Heart left ventricle (tissue), 16 donors: ENCODE measurements around the gene ITGA7. TPM values are rescaled to one million over a fixed set of nuclear protein-coding genes. Genes with fewer than 3 reads are reported as not detected.
A peak's percentile ranks its signal among the peaks of the same experiment; 100 is the strongest.

Experiments used
- ATAC-seq, 4 donors: fragments of 200-7000 bp; cut with Tn5 transposase; one replicate each; pipeline ENCODE4 v1.9.1; 2020 to 2022; ENCODE audit warnings: moderate library complexity in 4 of 4, mild to moderate bottlenecking in 3 of 4, moderate number of reproducible peaks in 1 of 4
- DNase-seq, 5 donors: peaks; one replicate each; pipeline ENCODE4 v3.0.0-alpha.2; 2020
- H3K27ac ChIP-seq, 12 donors: fragments of 200-600 bp; sonication (generic) in 4 of 12; one replicate each; pipeline versions ENCODE4 v1.5.0 to v1.8.0; 2016 to 2022; ENCODE audit warnings: mild to moderate bottlenecking in 2 of 12
- H3K27me3 ChIP-seq, 9 donors: fragments of 200-600 bp; sonication (generic) in 2 of 9; one replicate each; pipeline versions ENCODE4 v1.5.1 to v1.8.0; 2016 to 2022; ENCODE audit warnings: mild to moderate bottlenecking in 3 of 9
- H3K36me3 ChIP-seq, 9 donors: fragments of 200-600 bp; sonication (generic) in 2 of 9; one replicate each; pipeline versions ENCODE4 v1.5.0 to v1.8.0; 2018 to 2022; ENCODE audit warnings: mild to moderate bottlenecking in 2 of 9
- H3K4me1 ChIP-seq, 12 donors: fragments of 200-600 bp; sonication (generic) in 4 of 12; one replicate each; pipeline versions ENCODE4 v1.5.0 to v1.8.0; 2016 to 2022; ENCODE audit warnings: mild to moderate bottlenecking in 3 of 12
- H3K4me3 ChIP-seq, 12 donors: fragments of 200-600 bp; sonication (generic) in 4 of 12; one replicate each; pipeline versions ENCODE4 v1.5.0 to v1.8.0; 2017 to 2022; ENCODE audit warnings: mild to moderate bottlenecking in 9 of 12, moderate library complexity in 4 of 12
- H3K9me3 ChIP-seq, 12 donors: fragments of 200-600 bp; sonication (generic) in 4 of 12; one replicate each; pipeline versions ENCODE4 v1.5.0 to v1.8.0; 2016 to 2022; ENCODE audit warnings: mild to moderate bottlenecking in 1 of 12
- POLR2A ChIP-seq, 2 donors: fragments of 450-650 bp; IDR thresholded peaks; one replicate each; pipeline ENCODE4 v1.6.1; 2017; ENCODE audit warnings: antibody characterized with exemption in 2 of 2, mild to moderate bottlenecking in 2 of 2, moderate library complexity in 2 of 2
- WGBS, 4 donors: extraction: QIAGEN DNeasy Blood & Tissue Kit in 2 of 4; methylation state at CpG; one replicate each; pipeline versions ENCODE4 v1.1.5 to v1.1.7; 2013 to 2018; 5-methylcytosine and 5-hydroxymethylcytosine counted together
- intact Hi-C, 10 donors: fragments of 100-400 bp; cut with DNase I; formaldehyde crosslinking; loops; one replicate each; pipeline versions ENCODE4 v1.11.1 to v1.14.2; 2022
- polyA plus RNA-seq, 2 donors: library from polyadenylated mRNA; stranded (reverse); fragments of 200-250 nt; gene quantifications; one replicate each; pipeline ENCODE4 v1.2.3, GENCODE V29; 2013
- total RNA-seq, 9 donors: library from RNA; depleted of rRNA in 2 of 9; stranded (reverse); fragments of >200 nt in 2 of 9; fragmentation: NEBNext Ultra II Directional in 3 of 9; extraction: Animal tissue kit (Norgen Biotek cat#: 25700) in 3 of 9; gene quantifications; one replicate each; pipeline versions ENCODE4 v1.1.0 to v1.2.4, GENCODE V29; 2016 to 2023
- TF ChIP-seq, protein P1 (sequence below), 12 donors: fragments of 200-600 bp; sonication (generic) in 4 of 12; IDR thresholded peaks; one replicate each; pipeline versions ENCODE4 v1.5.0 to v1.8.0; 2018 to 2022; ENCODE audit warnings: antibody characterized with exemption in 12 of 12, mild to moderate bottlenecking in 5 of 12
- donor health status: ischemic (EF 13 %, LVEDD 7.1; RV severe dilation, severe dysfunction).
- donor health status: healthy with polysubstance abuse.
- donor health status: DM: no; HTN: yes; CAD: no.
- donor health status: DM: no; HTN: no; CAD: no.
- donor health status: ischemic (EF 25% LVEDD 6.9; RV normal size, moderate dysfunction).
- donor health status: ischemic (EF 25% LVEDD 5.7; RV mildly dilated, moderate dysfunction).
- donor health status: healthy.
- donor health status: DM: yes; HTN: yes; CAD: no.
- donor health status: ischemic (EF 35%, LVEDD 5.7; RV mildly dilated, moderate dysfunction).
- donor health status: nonischemic (EF 11% LVEDD 7.7; RV severe dilation, severe dysfunction).
- donor health status: DM: yes; HTN: yes; CAD: no.
- donor health status: PGD.
- donor health status: ischemic (EF 29% LVEDD 5.4; RV normal size, mild dysfunction).
- donor health status: nonischemic (EF 23%, LVEDD 6.1; RV moderate dilation, normal function).

Gene ITGA7
- total and polyA plus RNA-seq, 11 donors, result 173 to 1,007 (median 573) TPM

DNA sequence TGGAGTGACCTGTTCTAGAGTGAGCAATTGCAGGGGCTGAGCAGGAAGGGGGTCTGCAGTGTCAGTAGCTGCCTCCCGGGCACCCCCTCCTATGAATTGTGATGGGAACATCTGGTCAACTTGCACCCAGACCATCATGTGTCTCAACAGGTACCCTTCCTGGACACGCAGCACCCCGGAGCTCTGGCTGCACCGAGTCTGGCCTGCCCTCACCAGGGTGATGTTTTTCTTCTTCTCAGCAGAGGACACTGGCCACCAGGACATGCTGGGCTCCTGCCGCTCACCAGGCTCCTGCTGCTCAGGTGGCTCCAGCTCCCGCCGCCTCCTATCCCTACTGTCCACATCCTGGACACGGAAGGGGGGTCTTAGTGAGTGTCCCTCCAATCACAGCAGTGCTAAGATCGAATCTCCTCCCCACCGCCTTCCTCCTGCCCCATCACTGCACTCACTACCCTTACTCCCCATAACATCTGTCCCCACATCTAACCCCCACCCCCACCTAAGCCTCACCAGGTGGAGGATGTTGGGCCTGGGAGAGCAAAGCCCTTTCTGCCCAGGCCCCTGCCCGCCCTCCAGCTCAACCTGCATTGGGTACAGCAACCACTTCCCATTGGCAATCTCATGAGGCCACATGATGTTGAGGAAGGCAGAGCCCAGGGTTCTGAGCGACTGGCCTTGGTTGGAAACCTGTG lies 14.9 kb downstream of the ITGA7 start:
- TF ChIP-seq, protein P1, sequence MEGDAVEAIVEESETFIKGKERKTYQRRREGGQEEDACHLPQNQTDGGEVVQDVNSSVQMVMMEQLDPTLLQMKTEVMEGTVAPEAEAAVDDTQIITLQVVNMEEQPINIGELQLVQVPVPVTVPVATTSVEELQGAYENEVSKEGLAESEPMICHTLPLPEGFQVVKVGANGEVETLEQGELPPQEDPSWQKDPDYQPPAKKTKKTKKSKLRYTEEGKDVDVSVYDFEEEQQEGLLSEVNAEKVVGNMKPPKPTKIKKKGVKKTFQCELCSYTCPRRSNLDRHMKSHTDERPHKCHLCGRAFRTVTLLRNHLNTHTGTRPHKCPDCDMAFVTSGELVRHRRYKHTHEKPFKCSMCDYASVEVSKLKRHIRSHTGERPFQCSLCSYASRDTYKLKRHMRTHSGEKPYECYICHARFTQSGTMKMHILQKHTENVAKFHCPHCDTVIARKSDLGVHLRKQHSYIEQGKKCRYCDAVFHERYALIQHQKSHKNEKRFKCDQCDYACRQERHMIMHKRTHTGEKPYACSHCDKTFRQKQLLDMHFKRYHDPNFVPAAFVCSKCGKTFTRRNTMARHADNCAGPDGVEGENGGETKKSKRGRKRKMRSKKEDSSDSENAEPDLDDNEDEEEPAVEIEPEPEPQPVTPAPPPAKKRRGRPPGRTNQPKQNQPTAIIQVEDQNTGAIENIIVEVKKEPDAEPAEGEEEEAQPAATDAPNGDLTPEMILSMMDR (IDR thresholded peaks at IDR 0.05), result no peak
- TF ChIP-seq POLR2A (IDR thresholded peaks at IDR 0.05), result no peak
- WGBS, 4 donors, result 91 to 95% (median 94%) methylated on average over 12 of the region's 12 CpGs
- Histone ChIP-seq H3K27ac (no peak overlapping the region), H3K9me3 (no peaks in the 10 kb centered on the region), H3K27me3 (no peaks in the 10 kb centered on the region), H3K4me3 (no peak overlapping the region), H3K4me1 (no peaks in the 10 kb centered on the region), H3K36me3 (peaks cover 0 to 85% (median 71%) of the 10 kb centered on the region in 9 donors)
- no peak for ATAC-seq
- DNase-seq, result no peak
- intact Hi-C loops, result no loop called here

DNA sequence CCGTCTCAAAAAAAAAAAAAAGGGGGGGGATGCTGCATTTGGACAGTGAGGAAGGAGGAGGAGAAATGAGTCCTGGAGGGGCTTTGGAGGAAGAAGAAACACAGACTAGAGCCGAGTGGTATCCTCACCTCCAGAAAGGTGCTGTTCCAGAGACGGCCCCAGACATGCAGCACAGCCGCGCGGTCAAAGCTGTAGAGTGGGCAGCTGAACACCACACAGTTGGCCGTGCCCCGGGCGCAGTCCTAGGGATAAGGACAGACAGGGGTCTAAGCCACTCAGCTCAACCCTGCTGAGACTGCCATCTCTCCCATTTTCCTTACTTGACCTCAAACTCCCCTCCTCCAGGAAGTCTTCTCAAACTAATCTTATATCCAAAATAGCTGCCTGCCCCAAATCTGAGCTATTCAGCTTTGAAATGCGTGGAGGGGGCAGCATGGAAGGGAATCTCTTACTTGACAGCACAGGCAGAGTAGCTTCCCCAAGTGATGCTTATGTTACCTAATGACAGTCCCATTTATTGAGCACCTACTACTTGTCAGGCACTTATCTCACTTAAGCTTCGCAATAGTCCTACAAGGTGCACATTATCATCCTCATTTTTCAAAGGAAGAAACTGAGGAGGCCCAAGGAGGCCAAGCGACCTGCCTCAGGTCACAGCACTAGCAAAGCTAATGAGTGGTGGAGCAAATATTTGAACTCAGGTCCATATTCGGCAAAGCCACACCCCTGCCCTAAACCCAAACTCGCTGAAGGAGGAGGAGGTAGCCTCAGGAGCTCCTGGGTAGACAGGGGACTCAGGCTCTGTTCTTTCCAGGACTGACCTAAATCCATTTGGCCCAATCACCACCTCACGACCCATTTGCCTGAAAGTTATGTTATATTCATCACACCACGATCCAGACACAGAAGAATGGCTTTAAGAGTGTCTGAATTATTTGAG lies 18.7 kb downstream of the ITGA7 start:
- intact Hi-C loops, result no loop called here
- peaks cover 0 to 78% (median 48%) of the 10 kb centered on the region in 9 donors for H3K36me3 ChIP-seq

DNA sequence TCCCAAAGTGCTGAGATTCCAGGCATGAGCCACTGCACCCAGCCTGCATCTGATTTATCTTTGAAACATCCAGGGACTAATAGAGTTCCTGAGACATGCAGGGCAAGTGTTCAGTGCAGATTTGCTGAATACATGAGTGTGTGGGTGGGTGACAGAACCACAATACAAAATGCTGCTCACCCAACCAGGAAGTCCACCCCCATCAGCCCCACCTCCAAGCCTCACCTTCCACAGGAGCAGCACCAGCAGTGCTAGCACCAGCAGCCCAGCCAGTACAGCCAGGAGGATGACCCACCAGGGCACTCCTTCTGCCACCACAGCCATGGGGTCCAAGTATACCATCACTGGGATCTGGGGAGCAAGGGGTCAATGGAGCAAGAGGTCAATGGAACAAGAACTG lies 20.0 kb downstream of the ITGA7 start:
- H3K9me3 ChIP-seq, result no peaks in the 10 kb centered on the region
- intact Hi-C loops, result no loop called here
- H3K4me3 ChIP-seq, result no peak overlapping the region
- peaks cover 0 to 7% (median 0%) of the 10 kb centered on the region in 12 donors for H3K4me1 ChIP-seq
- ATAC-seq, result no peak
- H3K27ac ChIP-seq, result no peak overlapping the region
- DNase-seq, result no peak
- TF ChIP-seq POLR2A (IDR thresholded peaks at IDR 0.05), result no peak
- TF ChIP-seq, protein P1 (IDR thresholded peaks at IDR 0.05), result no peak
- H3K27me3 ChIP-seq, result no peaks in the 10 kb centered on the region
- H3K36me3 ChIP-seq, result peaks cover 0 to 66% (median 36%) of the 10 kb centered on the region in 9 donors

More for the DNA sequence above, 18.7 kb downstream of the ITGA7 start:
- no peaks in the 10 kb centered on the region for H3K4me1 ChIP-seq
- H3K27me3 ChIP-seq, result no peaks in the 10 kb centered on the region
- no peak overlapping the region for H3K27ac ChIP-seq
- no peak overlapping the region for H3K4me3 ChIP-seq
- DNase-seq (no peak), ATAC-seq (no peak)
- 86 to 92% (median 90%) methylated on average over 16 of the region's 16 CpGs for WGBS, 4 donors
- H3K9me3 ChIP-seq, result no peaks in the 10 kb centered on the region
- no peak for TF ChIP-seq POLR2A (IDR thresholded peaks at IDR 0.05)
- TF ChIP-seq, protein P1 (IDR thresholded peaks at IDR 0.05), result no peak

DNA sequence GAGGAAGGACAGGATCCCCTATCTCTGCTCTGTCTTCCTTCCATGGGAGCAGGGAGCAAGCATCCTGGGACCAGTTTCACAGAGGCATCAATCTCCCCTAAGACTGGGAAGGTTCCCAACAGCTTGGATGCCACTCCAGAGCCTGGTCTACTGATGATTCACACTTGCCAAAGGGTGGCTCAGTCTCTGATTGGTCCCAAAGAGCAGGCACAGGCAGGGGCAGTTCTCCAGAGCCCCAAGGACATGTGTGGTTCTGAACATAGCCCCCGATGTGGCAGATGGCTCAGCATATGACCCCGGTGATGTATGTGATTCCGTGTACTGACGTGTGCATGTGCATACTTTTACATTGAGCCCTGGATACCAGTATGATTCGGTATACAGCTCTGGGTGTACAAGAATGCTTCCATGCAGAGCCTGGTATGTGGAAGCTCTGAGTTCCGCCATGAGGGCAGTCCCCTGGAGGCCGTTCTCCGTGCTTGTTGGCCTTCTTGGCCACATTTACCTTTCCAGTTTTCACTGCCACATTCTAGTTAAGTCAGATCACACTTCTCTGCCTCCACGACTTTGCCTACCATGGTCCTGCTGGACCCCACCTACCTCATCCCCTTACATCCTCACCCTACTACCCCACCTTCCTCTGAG lies 21.2 kb downstream of the ITGA7 start:
- peaks cover 0 to 16% (median 5%) of the 10 kb centered on the region in 12 donors for H3K4me1 ChIP-seq
- no peaks in the 10 kb centered on the region for H3K27me3 ChIP-seq
- TF ChIP-seq, protein P1 (IDR thresholded peaks at IDR 0.05), result no peak
- TF ChIP-seq POLR2A (IDR thresholded peaks at IDR 0.05), result no peak
- H3K27ac ChIP-seq, result no peak overlapping the region
- 89 to 94% (median 91%) methylated on average over 9 of the region's 9 CpGs for WGBS, 4 donors
- H3K9me3 ChIP-seq, result no peaks in the 10 kb centered on the region
- peaks cover 0 to 53% (median 24%) of the 10 kb centered on the region in 9 donors for H3K36me3 ChIP-seq
- no peak overlapping the region for H3K4me3 ChIP-seq
- DNase-seq (no peak), ATAC-seq (peak in 2 of 4 donors; percentile 14 to 21)
- intact Hi-C loops, result no loop called here
